Fibroblast of villous mesenchyme (primary cell): Measurements from ENCODE around the gene GRAMD2A. TPM values are rescaled to one million over a fixed set of nuclear protein-coding genes. Genes with fewer than 3 reads are reported as not detected.
A peak's percentile ranks its signal among the peaks of the same experiment; 100 is the strongest.
"Not testable (repeated sequence)": the region's sequence is repeated elsewhere in the genome, so short reads cannot be mapped to it uniquely, and the experiment has no call there.

Experiments
- DNase-seq: peaks from one replicate; pipeline ENCODE4 v3.0.0-alpha.2; 2010; ENCODE audit warnings: low read depth
- H3K4me3 ChIP-seq: 2 replicates; pipeline ENCODE4 v1.5.1; 2011; ENCODE audit warnings: low read depth, mild to moderate bottlenecking, low read length
- total RNA-seq: library from RNA; depleted of rRNA; stranded (reverse); fragments of >200 nt; gene quantifications from 2 replicates; pipeline ENCODE4 v1.2.3, GENCODE V29; 2012
- TF ChIP-seq, protein P1 (sequence below): IDR thresholded peaks from 2 replicates; pipeline ENCODE4 v1.5.1; 2012; ENCODE audit warnings: low read depth, mild to moderate bottlenecking, low read length; ENCODE audit not compliant: insufficient read depth

The GRAMD2A gene
- total RNA-seq, 1 donor = 0.43 TPM

DNA sequence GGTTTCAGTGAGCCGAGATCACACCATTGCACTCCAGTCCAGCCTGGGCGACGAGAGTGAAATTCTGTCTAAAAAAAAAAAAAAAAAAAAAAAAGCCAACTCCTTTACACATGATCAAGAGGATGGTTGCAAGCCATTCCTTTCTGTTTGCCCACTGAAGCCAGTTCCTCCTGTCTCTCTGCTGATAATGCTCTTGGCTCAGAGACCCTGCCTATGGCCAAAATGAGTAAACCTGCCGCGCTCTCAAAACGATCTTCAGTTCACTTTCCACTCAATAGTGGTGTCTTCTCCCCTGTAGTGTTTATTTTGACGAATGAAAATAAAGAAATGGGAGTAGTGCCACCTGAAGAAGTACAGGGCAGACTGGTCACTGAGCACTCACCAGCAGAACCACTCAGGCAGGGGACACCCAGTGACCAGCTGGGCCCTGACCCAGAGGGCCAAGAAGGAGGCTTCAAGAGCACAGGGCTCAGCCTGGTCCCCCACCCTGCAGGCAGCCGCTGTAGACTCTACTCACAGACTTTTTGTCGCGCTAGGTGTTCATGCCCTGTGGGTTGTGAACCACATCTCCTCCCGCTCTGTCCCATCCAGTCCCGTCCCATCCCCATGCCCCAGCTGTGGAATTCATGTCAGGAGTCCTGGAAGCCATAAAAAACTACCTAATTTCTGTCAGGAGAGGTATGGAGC is 23.6 kb downstream of the GRAMD2A start:
- TF ChIP-seq, protein P1, sequence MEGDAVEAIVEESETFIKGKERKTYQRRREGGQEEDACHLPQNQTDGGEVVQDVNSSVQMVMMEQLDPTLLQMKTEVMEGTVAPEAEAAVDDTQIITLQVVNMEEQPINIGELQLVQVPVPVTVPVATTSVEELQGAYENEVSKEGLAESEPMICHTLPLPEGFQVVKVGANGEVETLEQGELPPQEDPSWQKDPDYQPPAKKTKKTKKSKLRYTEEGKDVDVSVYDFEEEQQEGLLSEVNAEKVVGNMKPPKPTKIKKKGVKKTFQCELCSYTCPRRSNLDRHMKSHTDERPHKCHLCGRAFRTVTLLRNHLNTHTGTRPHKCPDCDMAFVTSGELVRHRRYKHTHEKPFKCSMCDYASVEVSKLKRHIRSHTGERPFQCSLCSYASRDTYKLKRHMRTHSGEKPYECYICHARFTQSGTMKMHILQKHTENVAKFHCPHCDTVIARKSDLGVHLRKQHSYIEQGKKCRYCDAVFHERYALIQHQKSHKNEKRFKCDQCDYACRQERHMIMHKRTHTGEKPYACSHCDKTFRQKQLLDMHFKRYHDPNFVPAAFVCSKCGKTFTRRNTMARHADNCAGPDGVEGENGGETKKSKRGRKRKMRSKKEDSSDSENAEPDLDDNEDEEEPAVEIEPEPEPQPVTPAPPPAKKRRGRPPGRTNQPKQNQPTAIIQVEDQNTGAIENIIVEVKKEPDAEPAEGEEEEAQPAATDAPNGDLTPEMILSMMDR = no peak

DNA sequence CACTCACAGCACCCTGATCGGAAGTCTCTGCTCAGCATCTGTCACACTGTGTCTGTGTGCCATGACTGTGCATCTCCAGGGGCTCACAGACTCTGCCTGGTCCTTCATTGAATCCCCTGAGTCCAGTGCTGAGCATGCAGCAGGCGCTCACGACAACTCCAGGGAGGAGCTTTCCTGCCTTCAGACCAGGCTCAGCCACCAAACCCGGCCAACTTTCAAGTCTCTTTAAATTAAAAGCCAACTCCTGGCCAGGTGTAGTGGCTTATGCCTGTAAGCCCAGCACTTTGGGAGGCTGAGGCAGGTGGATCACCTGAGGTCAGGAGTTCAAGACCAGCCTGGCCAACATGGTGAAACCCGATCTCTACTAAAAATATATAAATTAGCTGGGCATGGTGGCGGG is 24.2 kb downstream of the GRAMD2A start:
- no peak for DNase-seq
- TF ChIP-seq, protein P1 = no peak

More for the DNA sequence above, 23.6 kb downstream of the GRAMD2A start:
- no peak for DNase-seq
- no peak overlapping the region for H3K4me3 ChIP-seq

GRCh38 chr15:72172796-72173195 is 24.8 kb downstream of the GRAMD2A start:
- DNase-seq = no peak
- TF ChIP-seq, protein P1 = no peak
- H3K4me3 ChIP-seq = no peak overlapping the region

More for the DNA sequence above, 24.2 kb downstream of the GRAMD2A start:
- H3K4me3 ChIP-seq = no peak overlapping the region

GRCh38 chr15:72171978-72172377 is 25.6 kb downstream of the GRAMD2A start:
- H3K4me3 ChIP-seq = not testable (repeated sequence)
- DNase-seq = peak; percentile 45

GRCh38 chr15:72170691-72171090 is 26.9 kb downstream of the GRAMD2A start:
- DNase-seq = no peak
- H3K4me3 ChIP-seq = no peak overlapping the region
- TF ChIP-seq, protein P1 = no peak

DNA sequence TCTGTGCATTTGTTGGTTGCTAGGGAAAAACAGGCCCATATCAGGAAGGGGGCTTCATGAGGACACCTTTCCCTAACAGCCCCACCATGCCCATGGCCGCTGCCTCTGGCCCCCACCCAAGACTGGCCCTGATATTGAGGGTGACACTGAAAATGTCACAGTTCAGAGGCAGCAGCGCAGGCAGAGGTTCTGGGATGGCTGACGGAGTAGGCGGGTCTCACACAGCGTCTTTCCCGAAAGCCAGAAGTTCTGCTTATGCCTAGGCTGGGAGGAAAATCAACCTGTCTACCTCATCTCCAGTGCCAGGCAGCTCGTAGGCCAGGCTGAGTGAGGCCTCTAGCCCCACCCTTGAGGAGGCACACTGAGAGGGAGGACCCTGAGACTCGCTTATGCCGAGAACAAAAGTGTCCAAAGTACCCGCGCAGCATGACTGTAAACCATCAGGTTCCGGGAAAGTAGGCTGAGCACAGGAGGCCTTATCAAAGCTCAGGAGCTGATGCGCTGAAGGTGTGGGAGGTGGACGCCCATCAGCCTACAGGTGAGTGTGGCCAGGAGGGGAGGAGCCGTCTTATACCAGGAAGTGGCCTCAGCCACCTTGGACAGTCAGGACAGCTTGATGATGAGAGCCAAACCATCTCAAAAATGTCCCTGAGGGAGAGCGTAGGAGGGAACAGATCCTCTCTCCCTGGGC is 27.5 kb downstream of the GRAMD2A start:
- TF ChIP-seq, protein P1 = no peak
- H3K4me3 ChIP-seq = no peak overlapping the region
- no peak for DNase-seq

GRCh38 chr15:72169236-72169920 is 28.2 kb downstream of the GRAMD2A start:
- H3K4me3 ChIP-seq = no peak overlapping the region
- DNase-seq = no peak
- TF ChIP-seq, protein P1 = no peak
